ENCODE measurements around the gene DISC1.

- TF ChIP-seq CTCF (IDR thresholded peaks at IDR 0.05; ENCODE audit: low read length), result no peak
- no peak for TF ChIP-seq EZH2 (IDR thresholded peaks at IDR 0.05; ENCODE audit: borderline replicate concordance, low read length)
Measured at GRCh38 chr1:231927431-231927830, 300.8 kb downstream of the DISC1 start.

Data from OCI-LY1 (cell line).